Pancreas (tissue), 10 donors: ENCODE data around the gene CHST12. TPM values are rescaled to one million over a fixed set of nuclear protein-coding genes. Genes with fewer than 3 reads are reported as not detected.

Source experiments
- ATAC-seq, 4 donors: fragments of 200-7000 bp; cut with Tn5 transposase; one replicate each; pipeline versions ENCODE4 v1.8.0 to v1.9.1; 2020; ENCODE audit warnings: mild to moderate bottlenecking in 4 of 4, moderate library complexity in 4 of 4
- DNase-seq, 6 donors: peaks; one replicate each; pipeline ENCODE4 v3.0.0-alpha.2; 2020
- FAIRE-seq: peaks from 2 replicates; lab custom pipeline; 2012; peaks lifted over from hg19 to GRCh38; lab: Jason Lieb, UNC
- H3K27ac ChIP-seq, 4 donors: fragments of 200-600 bp; sonication (generic); 1 replicate in 3 of 4; 2 replicates in 1 of 4; pipeline versions ENCODE4 v1.5.0 to v1.8.0; 2020
- H3K27me3 ChIP-seq, 4 donors: fragments of 200-600 bp; one replicate each; pipeline ENCODE4 v1.8.0; 2021
- H3K36me3 ChIP-seq, 3 donors: fragments of 200-600 bp; sonication (generic) in 1 of 3; one replicate each; pipeline versions ENCODE4 v1.5.0 to v1.8.0; 2020 to 2021
- H3K4me1 ChIP-seq, 3 donors: fragments of 200-600 bp; one replicate each; pipeline ENCODE4 v1.8.0; 2021
- H3K4me3 ChIP-seq, 4 donors: fragments of 200-600 bp; sonication (generic) in 2 of 4; one replicate each; pipeline versions ENCODE4 v1.5.0 to v1.8.0; 2020 to 2021
- H3K9me3 ChIP-seq, 4 donors: fragments of 200-600 bp; one replicate each; pipeline ENCODE4 v1.8.0; 2021
- WGBS, 2 donors: extraction: QIAGEN DNeasy Blood & Tissue Kit; methylation state at CpG; one replicate each; pipeline ENCODE4 v1.1.7; 2013; 5-methylcytosine and 5-hydroxymethylcytosine counted together
- intact Hi-C, 3 donors: fragments of 100-400 bp; cut with DNase I; formaldehyde crosslinking; loops; one replicate each; pipeline versions ENCODE4 v1.11.1 to v1.14.2; 2022
- polyA plus RNA-seq, 2 donors: library from polyadenylated mRNA; stranded (reverse); fragments of 200-250 nt; gene quantifications; one replicate each; pipeline ENCODE4 v1.2.3, GENCODE V29; 2013
- total RNA-seq, 6 donors: library from RNA; stranded (reverse); fragmentation: NEBNext Ultra II Directional in 4 of 6; extraction: Animal tissue kit (Norgen Biotek cat#: 25700) in 4 of 6; gene quantifications; one replicate each; pipeline versions ENCODE4 v1.2.1 to v1.2.4, GENCODE V29; 2021 to 2023
- TF ChIP-seq, protein P1 (sequence below), 4 donors: fragments of 200-600 bp; sonication (generic) in 3 of 4; IDR thresholded peaks; one replicate each; pipeline versions ENCODE4 v1.5.0 to v1.8.0; 2021; ENCODE audit warnings: antibody characterized with exemption in 4 of 4
- donor health status: healthy with polysubstance abuse.
- donor health status: DM: no; HTN: no; CAD: no; lungs with moderate emphysema.
- donor health status: DM: no; HTN: no; CAD: no.
- donor health status: control.
- donor health status: control.
- donor health status: Bipolar disorder and iron deficiency.
- donor health status: DM: yes; HTN: yes; CAD: no.
- donor health status: DM: no; HTN: no; CAD: no.
- donor health status: DM: no; HTN: no; CAD: no.
- donor health status: DM: yes; HTN: yes; CAD: no.

Gene CHST12
- total and polyA plus RNA-seq, 8 donors: 7.0 to 13.2 (median 8.2) TPM

DNA sequence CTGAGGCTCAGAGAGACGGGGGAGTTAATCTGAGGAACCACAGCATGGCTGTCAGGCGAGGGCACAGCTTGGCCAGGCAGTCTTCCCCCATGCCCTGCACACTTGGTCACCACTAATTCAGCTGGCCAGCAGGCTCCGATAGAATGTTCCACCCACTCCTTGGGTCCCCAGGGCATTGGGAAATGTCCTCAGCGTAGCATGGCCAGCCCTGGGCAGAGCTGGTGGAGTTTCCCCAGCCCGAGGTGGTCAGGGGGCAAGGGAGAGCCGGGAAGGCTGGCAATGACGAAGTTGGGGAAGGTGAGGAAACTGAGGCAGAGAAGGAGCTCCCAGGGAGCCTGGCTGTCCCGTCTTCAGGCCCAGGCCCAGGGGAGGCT is 84.8 kb downstream of the CHST12 start:
- no peak overlapping the region for H3K4me3 ChIP-seq
- intact Hi-C loops: loop anchor here in 1 of 3 donors (10.0 kb wide), 1 partner anchor 177 kb away; no protein-coding TSS in a partner anchor
- no peaks in the 10 kb centered on the region for H3K4me1 ChIP-seq
- FAIRE-seq (no peak), ATAC-seq (peak in 2 of 4 donors; percentile 42 to 48), DNase-seq (peak in 1 of 6 donors; percentile 34)
- no peak overlapping the region for H3K27ac ChIP-seq
- 62 to 76% methylated on average over 7 to 8 of the region's 8 CpGs for WGBS, 2 donors
- TF ChIP-seq, protein P1, sequence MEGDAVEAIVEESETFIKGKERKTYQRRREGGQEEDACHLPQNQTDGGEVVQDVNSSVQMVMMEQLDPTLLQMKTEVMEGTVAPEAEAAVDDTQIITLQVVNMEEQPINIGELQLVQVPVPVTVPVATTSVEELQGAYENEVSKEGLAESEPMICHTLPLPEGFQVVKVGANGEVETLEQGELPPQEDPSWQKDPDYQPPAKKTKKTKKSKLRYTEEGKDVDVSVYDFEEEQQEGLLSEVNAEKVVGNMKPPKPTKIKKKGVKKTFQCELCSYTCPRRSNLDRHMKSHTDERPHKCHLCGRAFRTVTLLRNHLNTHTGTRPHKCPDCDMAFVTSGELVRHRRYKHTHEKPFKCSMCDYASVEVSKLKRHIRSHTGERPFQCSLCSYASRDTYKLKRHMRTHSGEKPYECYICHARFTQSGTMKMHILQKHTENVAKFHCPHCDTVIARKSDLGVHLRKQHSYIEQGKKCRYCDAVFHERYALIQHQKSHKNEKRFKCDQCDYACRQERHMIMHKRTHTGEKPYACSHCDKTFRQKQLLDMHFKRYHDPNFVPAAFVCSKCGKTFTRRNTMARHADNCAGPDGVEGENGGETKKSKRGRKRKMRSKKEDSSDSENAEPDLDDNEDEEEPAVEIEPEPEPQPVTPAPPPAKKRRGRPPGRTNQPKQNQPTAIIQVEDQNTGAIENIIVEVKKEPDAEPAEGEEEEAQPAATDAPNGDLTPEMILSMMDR (IDR thresholded peaks at IDR 0.05): no peak
- H3K27me3 ChIP-seq: no peaks in the 10 kb centered on the region
- H3K36me3 ChIP-seq: no peaks in the 10 kb centered on the region
- H3K9me3 ChIP-seq: no peaks in the 10 kb centered on the region

DNA sequence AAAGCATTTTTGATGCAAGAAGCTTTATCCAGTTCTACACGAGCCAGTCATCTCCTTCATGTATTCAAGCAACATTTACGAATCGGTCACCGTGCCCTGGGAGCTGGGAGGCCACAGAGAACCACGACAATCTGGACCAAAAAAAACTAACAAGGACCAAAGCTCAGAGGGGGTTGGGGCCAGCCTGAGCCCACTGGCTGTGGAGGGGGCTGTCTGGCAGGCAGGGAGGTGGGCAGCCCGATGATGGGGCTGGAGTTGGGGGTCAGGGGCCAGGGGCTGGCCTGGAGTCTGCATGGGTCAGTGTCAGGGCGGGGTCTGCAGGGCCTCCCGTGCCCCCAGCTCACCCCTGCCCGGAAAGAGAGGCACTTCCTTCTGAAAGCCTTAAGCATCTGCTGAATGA is 85.3 kb downstream of the CHST12 start:
- H3K27me3 ChIP-seq: no peaks in the 10 kb centered on the region
- H3K9me3 ChIP-seq: no peaks in the 10 kb centered on the region
- no peaks in the 10 kb centered on the region for H3K36me3 ChIP-seq
- TF ChIP-seq, protein P1 (IDR thresholded peaks at IDR 0.05): no peak
- H3K4me3 ChIP-seq: no peak overlapping the region
- WGBS, 2 donors: 48 to 52% methylated on average over 9 of the region's 9 CpGs
- H3K27ac ChIP-seq: no peak overlapping the region
- intact Hi-C loops: loop anchor here in 1 of 3 donors (10.0 kb wide), 1 partner anchor 176 kb away; no protein-coding TSS in a partner anchor
- DNase-seq: peak in 1 of 6 donors; percentile 47
- peak in 1 of 4 donors; percentile 8 for ATAC-seq
- H3K4me1 ChIP-seq: no peaks in the 10 kb centered on the region
- no peak for FAIRE-seq

DNA sequence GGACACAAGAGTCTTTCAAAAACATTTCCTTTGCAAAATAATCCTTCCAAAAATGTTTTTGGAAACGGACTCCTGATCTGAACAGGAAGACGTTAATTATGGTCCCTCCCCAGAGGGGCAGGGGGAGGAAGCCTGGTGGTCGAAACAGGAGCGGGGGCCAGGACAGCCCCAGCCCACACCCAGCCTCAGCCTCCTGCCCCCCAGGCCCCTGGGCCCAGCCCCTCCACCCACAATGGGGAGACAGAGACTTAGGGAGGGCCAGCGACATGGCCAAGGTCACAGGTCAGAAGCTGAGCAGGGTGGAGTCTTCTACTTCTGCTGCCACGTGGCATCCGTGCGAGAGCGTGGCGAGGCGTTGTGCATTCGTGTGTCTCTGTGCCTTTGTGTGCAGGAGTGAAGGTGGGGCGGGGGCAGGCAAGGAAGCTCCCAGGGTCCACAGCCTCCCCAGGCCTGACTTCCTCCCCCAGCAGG is 86.8 kb downstream of the CHST12 start:
- no peaks in the 10 kb centered on the region for H3K27me3 ChIP-seq
- ATAC-seq (no peak), FAIRE-seq (no peak), DNase-seq (no peak)
- no peak overlapping the region for H3K27ac ChIP-seq
- no peak overlapping the region for H3K4me3 ChIP-seq
- 68 to 73% methylated on average over 12 to 13 of the region's 13 CpGs for WGBS, 2 donors
- TF ChIP-seq, protein P1 (IDR thresholded peaks at IDR 0.05): no peak
- H3K36me3 ChIP-seq: no peaks in the 10 kb centered on the region
- intact Hi-C loops: no loop called here
- no peaks in the 10 kb centered on the region for H3K4me1 ChIP-seq
- no peaks in the 10 kb centered on the region for H3K9me3 ChIP-seq

DNA sequence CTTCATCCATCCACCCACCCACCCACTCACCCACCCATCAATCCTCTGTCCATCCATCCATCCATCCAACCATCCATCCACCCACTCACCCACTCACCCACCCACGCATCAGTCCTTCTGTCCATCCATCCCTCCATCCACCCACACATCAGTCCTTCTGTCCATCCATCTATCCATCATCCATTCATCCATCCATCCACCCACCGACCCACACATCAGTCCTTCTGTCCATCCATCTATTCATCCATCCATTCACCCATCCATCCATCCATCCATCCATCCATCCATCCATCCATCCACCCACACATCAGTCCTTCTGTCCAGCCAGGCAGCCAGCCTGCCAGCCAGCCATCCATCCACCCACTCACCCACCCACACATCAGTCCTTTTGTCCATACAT is 88.6 kb downstream of the CHST12 start:
- ATAC-seq (no peak), DNase-seq (no peak), FAIRE-seq (no peak)
- no peaks in the 10 kb centered on the region for H3K9me3 ChIP-seq
- intact Hi-C loops: no loop called here
- TF ChIP-seq, protein P1 (IDR thresholded peaks at IDR 0.05): no peak
- no peak overlapping the region for H3K4me3 ChIP-seq
- H3K4me1 ChIP-seq: no peaks in the 10 kb centered on the region
- H3K27ac ChIP-seq: no peak overlapping the region
- H3K27me3 ChIP-seq: no peaks in the 10 kb centered on the region
- H3K36me3 ChIP-seq: no peaks in the 10 kb centered on the region
- WGBS, 2 donors: 87 to 97% methylated on average over 2 of the region's 2 CpGs
